ENCODE measurements around the gene NCAM2.

NCAM2 gene

DNA sequence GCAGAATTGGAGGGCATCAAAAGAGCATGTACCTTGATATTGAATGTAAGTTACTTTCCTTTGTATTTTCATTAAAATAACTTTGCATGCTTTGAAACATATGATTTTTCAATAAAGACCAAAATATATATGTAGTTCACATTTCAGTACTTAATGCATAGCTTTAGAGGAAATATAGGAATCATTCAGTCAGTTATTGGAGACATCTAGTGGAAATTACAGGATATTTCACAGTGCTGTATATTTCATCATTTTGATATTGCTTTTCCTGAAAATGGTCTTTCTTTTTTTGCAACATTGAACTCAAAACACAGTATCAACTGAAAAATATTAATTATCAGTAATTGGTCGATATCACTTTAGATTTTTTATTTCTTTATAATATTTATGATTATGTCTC, 375.8 kb downstream of the NCAM2 start:
- Histone ChIP-seq H3K4me1 (no peaks in the 10 kb centered on the region), H3K9me3 (no peaks in the 10 kb centered on the region), H3K27ac (no peak overlapping the region), H3K4me3 (no peak overlapping the region), H3K27me3 (no peaks in the 10 kb centered on the region), H3K36me3 (no peaks in the 10 kb centered on the region)
- TF ChIP-seq, protein P1, sequence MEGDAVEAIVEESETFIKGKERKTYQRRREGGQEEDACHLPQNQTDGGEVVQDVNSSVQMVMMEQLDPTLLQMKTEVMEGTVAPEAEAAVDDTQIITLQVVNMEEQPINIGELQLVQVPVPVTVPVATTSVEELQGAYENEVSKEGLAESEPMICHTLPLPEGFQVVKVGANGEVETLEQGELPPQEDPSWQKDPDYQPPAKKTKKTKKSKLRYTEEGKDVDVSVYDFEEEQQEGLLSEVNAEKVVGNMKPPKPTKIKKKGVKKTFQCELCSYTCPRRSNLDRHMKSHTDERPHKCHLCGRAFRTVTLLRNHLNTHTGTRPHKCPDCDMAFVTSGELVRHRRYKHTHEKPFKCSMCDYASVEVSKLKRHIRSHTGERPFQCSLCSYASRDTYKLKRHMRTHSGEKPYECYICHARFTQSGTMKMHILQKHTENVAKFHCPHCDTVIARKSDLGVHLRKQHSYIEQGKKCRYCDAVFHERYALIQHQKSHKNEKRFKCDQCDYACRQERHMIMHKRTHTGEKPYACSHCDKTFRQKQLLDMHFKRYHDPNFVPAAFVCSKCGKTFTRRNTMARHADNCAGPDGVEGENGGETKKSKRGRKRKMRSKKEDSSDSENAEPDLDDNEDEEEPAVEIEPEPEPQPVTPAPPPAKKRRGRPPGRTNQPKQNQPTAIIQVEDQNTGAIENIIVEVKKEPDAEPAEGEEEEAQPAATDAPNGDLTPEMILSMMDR (IDR thresholded peaks at IDR 0.05): no peak
- DNase-seq: no peak
- intact Hi-C loops (cut with DNase I; ENCODE audit: low total_unique reads): no loop called here

DNA sequence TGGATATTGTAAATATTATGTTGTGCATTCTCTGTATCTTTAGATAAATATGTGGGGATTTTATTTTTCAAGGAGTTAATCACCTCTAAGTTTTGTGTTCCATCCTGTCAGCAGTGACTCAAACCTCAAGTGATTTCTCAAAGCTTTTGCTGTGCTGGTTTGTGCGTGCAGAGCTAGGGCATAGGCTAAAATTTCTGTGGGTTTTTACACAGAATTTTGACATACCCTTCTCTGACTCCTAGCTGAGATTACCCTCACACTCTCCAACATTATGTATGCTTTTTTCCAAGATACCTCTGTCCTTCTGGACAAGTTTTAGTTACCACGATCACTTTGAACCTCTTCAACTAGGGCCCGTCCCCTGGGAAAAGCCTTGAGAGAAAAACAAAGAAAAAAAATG, 384.9 kb downstream of the NCAM2 start:
- Histone ChIP-seq H3K27me3 (no peaks in the 10 kb centered on the region), H3K27ac (no peak overlapping the region), H3K36me3 (no peaks in the 10 kb centered on the region), H3K4me1 (no peaks in the 10 kb centered on the region), H3K4me3 (no peak overlapping the region), H3K9me3 (no peaks in the 10 kb centered on the region)
- TF ChIP-seq, protein P1 (IDR thresholded peaks at IDR 0.05): no peak
- no peak for DNase-seq
- intact Hi-C loops (cut with DNase I; ENCODE audit: low total_unique reads): no loop called here

DNA sequence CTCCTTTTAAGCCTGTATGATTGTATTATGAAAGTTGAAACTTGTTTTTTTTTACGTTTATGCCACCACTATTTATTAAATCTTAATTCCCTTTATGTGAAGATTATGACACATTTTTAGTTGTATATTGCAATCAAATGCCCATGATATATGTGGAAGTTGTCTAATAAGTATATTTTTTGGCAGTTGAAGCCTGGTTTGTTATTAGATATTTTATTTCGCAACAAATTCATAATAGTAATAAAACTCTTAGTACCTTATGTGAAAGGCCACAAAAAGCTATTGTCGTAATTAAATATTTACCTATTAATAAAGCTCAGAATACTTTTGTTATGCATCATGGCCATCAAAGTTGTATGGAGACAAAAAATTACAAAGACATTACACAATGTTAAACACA, 386.8 kb downstream of the NCAM2 start:
- no peak overlapping the region for H3K27ac ChIP-seq
- intact Hi-C loops (cut with DNase I; ENCODE audit: low total_unique reads): no loop called here
- TF ChIP-seq, protein P1 (IDR thresholded peaks at IDR 0.05): no peak
- H3K27me3 ChIP-seq: no peaks in the 10 kb centered on the region
- H3K36me3 ChIP-seq: no peaks in the 10 kb centered on the region
- no peak for DNase-seq
- no peak overlapping the region for H3K4me3 ChIP-seq
- no peaks in the 10 kb centered on the region for H3K4me1 ChIP-seq
- no peaks in the 10 kb centered on the region for H3K9me3 ChIP-seq

DNA sequence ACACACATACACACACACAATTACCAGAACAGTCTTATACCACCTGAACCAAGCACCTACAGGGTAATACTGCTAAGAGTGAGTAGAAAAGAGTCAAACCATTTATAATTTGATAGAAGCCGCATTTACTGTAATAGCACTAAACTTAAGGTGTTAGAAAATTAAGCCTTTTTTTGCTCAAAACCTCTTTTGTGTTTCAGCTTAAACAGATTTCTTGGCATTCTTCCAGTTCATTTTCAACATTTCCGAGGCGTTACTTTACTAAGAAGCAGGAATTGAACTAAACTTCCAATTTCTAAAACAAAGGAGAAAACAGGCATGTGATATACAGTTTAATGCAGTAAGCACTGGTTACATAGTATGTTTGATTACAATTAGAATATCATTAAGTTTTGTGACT, 387.2 kb downstream of the NCAM2 start:
- H3K4me1 ChIP-seq: no peaks in the 10 kb centered on the region
- no peak overlapping the region for H3K4me3 ChIP-seq
- TF ChIP-seq, protein P1 (IDR thresholded peaks at IDR 0.05): no peak
- no peaks in the 10 kb centered on the region for H3K36me3 ChIP-seq
- no peaks in the 10 kb centered on the region for H3K27me3 ChIP-seq
- DNase-seq: no peak
- intact Hi-C loops (cut with DNase I; ENCODE audit: low total_unique reads): no loop called here
- no peak overlapping the region for H3K27ac ChIP-seq
- H3K9me3 ChIP-seq: no peaks in the 10 kb centered on the region

DNA sequence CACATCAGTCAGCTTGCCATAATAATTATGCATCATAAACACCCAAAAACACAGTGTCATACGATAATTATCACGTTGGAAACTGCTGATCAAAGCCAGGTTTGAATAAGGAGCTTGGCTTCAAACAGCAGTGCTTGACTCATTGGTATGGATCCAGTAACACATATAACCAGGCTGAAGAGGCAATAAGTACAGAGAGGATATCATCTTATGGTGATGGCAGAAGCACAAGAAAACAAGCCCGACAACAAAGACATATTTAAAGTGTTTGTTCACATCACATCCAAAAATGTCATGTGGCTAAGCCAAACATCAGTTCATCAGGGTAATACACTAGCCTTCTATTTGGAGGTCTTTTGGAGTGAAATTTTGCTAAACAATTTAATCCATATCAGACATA, 389.7 kb downstream of the NCAM2 start:
- Histone ChIP-seq H3K27me3 (no peaks in the 10 kb centered on the region), H3K4me1 (no peaks in the 10 kb centered on the region), H3K27ac (no peak overlapping the region), H3K4me3 (no peak overlapping the region), H3K36me3 (no peaks in the 10 kb centered on the region), H3K9me3 (no peaks in the 10 kb centered on the region)
- TF ChIP-seq, protein P1 (IDR thresholded peaks at IDR 0.05): no peak
- intact Hi-C loops (cut with DNase I; ENCODE audit: low total_unique reads): no loop called here
- no peak for DNase-seq

DNA sequence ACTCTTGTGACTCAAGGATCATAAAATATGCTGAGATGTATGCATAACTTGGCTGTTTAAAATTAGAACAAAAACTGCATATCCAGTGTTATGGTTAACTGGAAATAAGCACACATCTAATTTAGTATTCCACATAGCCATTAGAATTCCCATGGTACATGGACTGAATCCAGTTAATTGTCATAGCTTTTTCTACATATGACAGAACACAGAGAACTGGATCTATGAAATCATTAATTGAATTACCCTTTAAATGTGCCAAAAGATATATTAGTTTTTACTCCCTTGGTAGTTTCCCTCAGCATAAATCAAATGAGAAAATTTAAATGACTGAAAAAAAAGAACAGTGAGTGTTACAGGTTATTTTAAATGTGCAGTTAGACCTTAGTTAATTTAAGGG, 395.9 kb downstream of the NCAM2 start:
- TF ChIP-seq, protein P1 (IDR thresholded peaks at IDR 0.05): no peak
- no peak overlapping the region for H3K27ac ChIP-seq
- intact Hi-C loops (cut with DNase I; ENCODE audit: low total_unique reads): no loop called here
- H3K36me3 ChIP-seq: no peaks in the 10 kb centered on the region
- no peaks in the 10 kb centered on the region for H3K9me3 ChIP-seq
- H3K4me3 ChIP-seq: no peak overlapping the region
- no peak for DNase-seq
- no peaks in the 10 kb centered on the region for H3K4me1 ChIP-seq
- H3K27me3 ChIP-seq: no peaks in the 10 kb centered on the region

Data from tibial artery (tissue), 4 donors.